ENCODE measurements around the gene RFX8. TPM values are rescaled to one million over a fixed set of nuclear protein-coding genes. Genes with fewer than 3 reads are reported as not detected.

The RFX8 gene
- polyA plus RNA-seq, 1 of the 3 experiments (the other 2 are of a cell fraction) = 0.07 TPM

- TF ChIP-seq, protein P1, sequence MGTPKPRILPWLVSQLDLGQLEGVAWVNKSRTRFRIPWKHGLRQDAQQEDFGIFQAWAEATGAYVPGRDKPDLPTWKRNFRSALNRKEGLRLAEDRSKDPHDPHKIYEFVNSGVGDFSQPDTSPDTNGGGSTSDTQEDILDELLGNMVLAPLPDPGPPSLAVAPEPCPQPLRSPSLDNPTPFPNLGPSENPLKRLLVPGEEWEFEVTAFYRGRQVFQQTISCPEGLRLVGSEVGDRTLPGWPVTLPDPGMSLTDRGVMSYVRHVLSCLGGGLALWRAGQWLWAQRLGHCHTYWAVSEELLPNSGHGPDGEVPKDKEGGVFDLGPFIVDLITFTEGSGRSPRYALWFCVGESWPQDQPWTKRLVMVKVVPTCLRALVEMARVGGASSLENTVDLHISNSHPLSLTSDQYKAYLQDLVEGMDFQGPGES (IDR thresholded peaks at IDR 0.05; ENCODE audit: low read depth, low read length) = no peak
- TF ChIP-seq, protein P2, sequence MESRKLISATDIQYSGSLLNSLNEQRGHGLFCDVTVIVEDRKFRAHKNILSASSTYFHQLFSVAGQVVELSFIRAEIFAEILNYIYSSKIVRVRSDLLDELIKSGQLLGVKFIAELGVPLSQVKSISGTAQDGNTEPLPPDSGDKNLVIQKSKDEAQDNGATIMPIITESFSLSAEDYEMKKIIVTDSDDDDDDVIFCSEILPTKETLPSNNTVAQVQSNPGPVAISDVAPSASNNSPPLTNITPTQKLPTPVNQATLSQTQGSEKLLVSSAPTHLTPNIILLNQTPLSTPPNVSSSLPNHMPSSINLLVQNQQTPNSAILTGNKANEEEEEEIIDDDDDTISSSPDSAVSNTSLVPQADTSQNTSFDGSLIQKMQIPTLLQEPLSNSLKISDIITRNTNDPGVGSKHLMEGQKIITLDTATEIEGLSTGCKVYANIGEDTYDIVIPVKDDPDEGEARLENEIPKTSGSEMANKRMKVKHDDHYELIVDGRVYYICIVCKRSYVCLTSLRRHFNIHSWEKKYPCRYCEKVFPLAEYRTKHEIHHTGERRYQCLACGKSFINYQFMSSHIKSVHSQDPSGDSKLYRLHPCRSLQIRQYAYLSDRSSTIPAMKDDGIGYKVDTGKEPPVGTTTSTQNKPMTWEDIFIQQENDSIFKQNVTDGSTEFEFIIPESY (IDR thresholded peaks at IDR 0.05; ENCODE audit: borderline replicate concordance, low read depth) = no peak
- no peak for TF ChIP-seq JUND (IDR thresholded peaks at IDR 0.05)
Observed at GRCh38 chr2:101486258-101486701, 11.4 kb upstream of the RFX8 start (continued).

DNA sequence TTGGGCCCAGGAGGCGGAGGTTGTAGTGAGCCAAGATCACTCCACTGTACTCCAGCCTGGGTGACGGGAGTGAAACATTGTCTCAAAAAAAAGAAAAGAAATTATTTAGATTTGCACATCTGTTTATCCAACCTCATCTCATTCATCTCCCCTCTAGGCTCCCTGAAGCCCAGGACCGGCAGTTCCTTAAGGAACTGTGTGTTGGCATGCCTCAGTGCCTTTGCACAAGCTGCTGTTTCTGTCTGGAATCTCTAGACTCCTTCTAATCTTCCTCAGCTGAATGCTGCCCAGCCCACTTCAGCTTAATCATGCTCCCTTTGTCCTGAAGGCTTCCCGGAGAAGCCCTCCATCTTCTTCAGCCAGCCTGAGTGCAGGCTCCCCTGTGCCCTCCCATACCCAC lies 10.9 kb upstream of the RFX8 start:
- WGBS (ENCODE audit: low lambda C conversion rate) = 92% methylated on average over 4 of the region's 4 CpGs
- H3K9me3 ChIP-seq = no peaks in the 10 kb centered on the region

More for the DNA sequence above, 10.9 kb upstream of the RFX8 start:
- H3K9me2 ChIP-seq = no peaks in the 10 kb centered on the region
- H3K4me1 ChIP-seq (ENCODE audit: control insufficient read depth in 1 of 2, insufficient read depth in 2 of 2, low read depth in 1 of 2, low read length in 1 of 2) = no peaks in the 10 kb centered on the region; a peak in 1 of 4 replicates
- no peaks in the 10 kb centered on the region for H4K20me1 ChIP-seq (ENCODE audit: insufficient read depth)
- H3K9ac ChIP-seq = no peak overlapping the region
- H3K36me3 ChIP-seq (replicated peaks in 1 of 2; ENCODE audit: control insufficient read depth in 1 of 2, insufficient read depth in 2 of 2, low read length in 1 of 2) = no peaks in the 10 kb centered on the region
- POLR2A ChIA-PET = no interaction called here
- no peak for TF ChIP-seq TEAD4 (IDR thresholded peaks at IDR 0.05; ENCODE audit: borderline replicate concordance, insufficient read depth)
- no peak for TF ChIP-seq FOXM1 (IDR thresholded peaks at IDR 0.05; ENCODE audit: low read depth)
- no peak for TF ChIP-seq ELF1 (IDR thresholded peaks at IDR 0.05)
- TF ChIP-seq, protein P3, sequence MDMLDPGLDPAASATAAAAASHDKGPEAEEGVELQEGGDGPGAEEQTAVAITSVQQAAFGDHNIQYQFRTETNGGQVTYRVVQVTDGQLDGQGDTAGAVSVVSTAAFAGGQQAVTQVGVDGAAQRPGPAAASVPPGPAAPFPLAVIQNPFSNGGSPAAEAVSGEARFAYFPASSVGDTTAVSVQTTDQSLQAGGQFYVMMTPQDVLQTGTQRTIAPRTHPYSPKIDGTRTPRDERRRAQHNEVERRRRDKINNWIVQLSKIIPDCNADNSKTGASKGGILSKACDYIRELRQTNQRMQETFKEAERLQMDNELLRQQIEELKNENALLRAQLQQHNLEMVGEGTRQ (IDR thresholded peaks at IDR 0.05; ENCODE audit: borderline replicate concordance, low read depth, low read length) = no peak
- TF ChIP-seq RAD21 (IDR thresholded peaks at IDR 0.05; ENCODE audit: low read length) = no peak
- no peak for TF ChIP-seq FOXJ3 (CRISPR knock-in tag; IDR thresholded peaks at IDR 0.05)
- no peak for TF ChIP-seq RXRA (IDR thresholded peaks at IDR 0.05; ENCODE audit: borderline replicate concordance, low read depth)
- TF ChIP-seq RCOR1 (IDR thresholded peaks at IDR 0.05; ENCODE audit: low read length) = no peak
- no peak for TF ChIP-seq GABPA (IDR thresholded peaks at IDR 0.05; ENCODE audit: low read depth)
- TF ChIP-seq YY1 (IDR thresholded peaks at IDR 0.05; ENCODE audit: low read depth) = no peak
- no peak for TF ChIP-seq MXI1 (IDR thresholded peaks at IDR 0.05; ENCODE audit: low read depth, low read length)
- no peak for TF ChIP-seq GATA2 (CRISPR knock-in tag; IDR thresholded peaks at IDR 0.05)
- TF ChIP-seq EZH2phosphoT487 (IDR thresholded peaks at IDR 0.05; ENCODE audit: borderline replicate concordance, low read depth) = no peak
- TF ChIP-seq, protein P2 (IDR thresholded peaks at IDR 0.05; ENCODE audit: borderline replicate concordance, low read depth) = no peak
- TF ChIP-seq, protein P4, sequence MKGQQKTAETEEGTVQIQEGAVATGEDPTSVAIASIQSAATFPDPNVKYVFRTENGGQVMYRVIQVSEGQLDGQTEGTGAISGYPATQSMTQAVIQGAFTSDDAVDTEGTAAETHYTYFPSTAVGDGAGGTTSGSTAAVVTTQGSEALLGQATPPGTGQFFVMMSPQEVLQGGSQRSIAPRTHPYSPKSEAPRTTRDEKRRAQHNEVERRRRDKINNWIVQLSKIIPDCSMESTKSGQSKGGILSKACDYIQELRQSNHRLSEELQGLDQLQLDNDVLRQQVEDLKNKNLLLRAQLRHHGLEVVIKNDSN (IDR thresholded peaks at IDR 0.05; ENCODE audit: borderline replicate concordance, low read depth) = no peak
- no peak for TF ChIP-seq NFIC (IDR thresholded peaks at IDR 0.05; ENCODE audit: borderline replicate concordance)
- no peak for TF ChIP-seq MEF2A (IDR thresholded peaks at IDR 0.05; ENCODE audit: borderline replicate concordance, low read depth)
- TF ChIP-seq, protein P5, sequence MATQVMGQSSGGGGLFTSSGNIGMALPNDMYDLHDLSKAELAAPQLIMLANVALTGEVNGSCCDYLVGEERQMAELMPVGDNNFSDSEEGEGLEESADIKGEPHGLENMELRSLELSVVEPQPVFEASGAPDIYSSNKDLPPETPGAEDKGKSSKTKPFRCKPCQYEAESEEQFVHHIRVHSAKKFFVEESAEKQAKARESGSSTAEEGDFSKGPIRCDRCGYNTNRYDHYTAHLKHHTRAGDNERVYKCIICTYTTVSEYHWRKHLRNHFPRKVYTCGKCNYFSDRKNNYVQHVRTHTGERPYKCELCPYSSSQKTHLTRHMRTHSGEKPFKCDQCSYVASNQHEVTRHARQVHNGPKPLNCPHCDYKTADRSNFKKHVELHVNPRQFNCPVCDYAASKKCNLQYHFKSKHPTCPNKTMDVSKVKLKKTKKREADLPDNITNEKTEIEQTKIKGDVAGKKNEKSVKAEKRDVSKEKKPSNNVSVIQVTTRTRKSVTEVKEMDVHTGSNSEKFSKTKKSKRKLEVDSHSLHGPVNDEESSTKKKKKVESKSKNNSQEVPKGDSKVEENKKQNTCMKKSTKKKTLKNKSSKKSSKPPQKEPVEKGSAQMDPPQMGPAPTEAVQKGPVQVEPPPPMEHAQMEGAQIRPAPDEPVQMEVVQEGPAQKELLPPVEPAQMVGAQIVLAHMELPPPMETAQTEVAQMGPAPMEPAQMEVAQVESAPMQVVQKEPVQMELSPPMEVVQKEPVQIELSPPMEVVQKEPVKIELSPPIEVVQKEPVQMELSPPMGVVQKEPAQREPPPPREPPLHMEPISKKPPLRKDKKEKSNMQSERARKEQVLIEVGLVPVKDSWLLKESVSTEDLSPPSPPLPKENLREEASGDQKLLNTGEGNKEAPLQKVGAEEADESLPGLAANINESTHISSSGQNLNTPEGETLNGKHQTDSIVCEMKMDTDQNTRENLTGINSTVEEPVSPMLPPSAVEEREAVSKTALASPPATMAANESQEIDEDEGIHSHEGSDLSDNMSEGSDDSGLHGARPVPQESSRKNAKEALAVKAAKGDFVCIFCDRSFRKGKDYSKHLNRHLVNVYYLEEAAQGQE (IDR thresholded peaks at IDR 0.05; ENCODE audit: low read depth, low read length) = no peak
- no peak overlapping the region for H3K4me2 ChIP-seq
- no peak overlapping the region for H3K27ac ChIP-seq (ENCODE audit: low read depth in 2 of 2, low read length in 1 of 2)
- H3K4me3 ChIP-seq (ENCODE audit: low read depth in 2 of 2, low read length in 1 of 2) = no peak overlapping the region
- H2AFZ ChIP-seq (ENCODE audit: low read depth) = no peak overlapping the region
- CTCF ChIA-PET = interaction anchor here (0.7 kb wide), 1 partner anchor 12 kb away, joined by 4 read pairs; no protein-coding TSS in a partner anchor
- no peaks in the 10 kb centered on the region for H3K79me2 ChIP-seq (ENCODE audit: insufficient read depth)
- no peak for DNase-seq
- no peaks in the 10 kb centered on the region for H3F3A ChIP-seq (replicated peaks; ENCODE audit: insufficient read depth)
- no peaks in the 10 kb centered on the region for H3K27me3 ChIP-seq (ENCODE audit: insufficient read depth)

Measured in SK-N-SH (cell line).